Measurements from ENCODE around the gene SLC6A5. TPM values are rescaled to one million over a fixed set of nuclear protein-coding genes. Genes with fewer than 3 reads are reported as not detected.

SLC6A5 gene
- total and polyA plus RNA-seq, 2 experiments from 2014 or later = not detected

- Histone ChIP-seq H3K27ac (no peak overlapping the region), H3K4me3 (no peak overlapping the region), H3K9me3 (ENCODE audit: low read depth) (no peaks in the 10 kb centered on the region), H3K4me1 (ENCODE audit: low read depth) (no peaks in the 10 kb centered on the region), H3K27me3 (peaks cover 75% of the 10 kb centered on the region), H3K36me3 (no peaks in the 10 kb centered on the region)
- TF ChIP-seq CTCF (IDR thresholded peaks at IDR 0.05; ENCODE audit: low read depth, low read length) = no peak
- DNase-seq (ENCODE audit: low read depth in 1 of 2, low spot score in 1 of 2) = no peak
These were observed 62.4 kb downstream of the SLC6A5 start for GRCh38 chr11:20661850-20662249.

GRCh38 chr11:20668131-20668809, 68.9 kb downstream of the SLC6A5 start:
- H3K36me3 ChIP-seq = no peaks in the 10 kb centered on the region
- H3K4me1 ChIP-seq (ENCODE audit: low read depth) = peaks cover 4% of the 10 kb centered on the region
- H3K27ac ChIP-seq = no peak overlapping the region
- H3K9me3 ChIP-seq (ENCODE audit: low read depth) = no peaks in the 10 kb centered on the region
- peaks cover 86% of the 10 kb centered on the region for H3K27me3 ChIP-seq
- H3K4me3 ChIP-seq = no peak overlapping the region
- no peak for DNase-seq (ENCODE audit: low read depth in 1 of 2, low spot score in 1 of 2)
- TF ChIP-seq CTCF (IDR thresholded peaks at IDR 0.05; ENCODE audit: low read depth, low read length) = no peak

- peak; percentile 7 to 59 for DNase-seq (ENCODE audit: low read depth in 1 of 2, low spot score in 1 of 2)
- peaks cover 90% of the 10 kb centered on the region for H3K27me3 ChIP-seq
- H3K9me3 ChIP-seq (ENCODE audit: low read depth) = no peaks in the 10 kb centered on the region
- H3K4me3 ChIP-seq = peak within 1 kb of the TSS; percentile 39
- H3K27ac ChIP-seq = no peak within 1 kb of the TSS
- H3K4me1 ChIP-seq (ENCODE audit: low read depth) = peaks cover 4% of the 10 kb centered on the region
- no peaks in the 10 kb centered on the region for H3K36me3 ChIP-seq
- TF ChIP-seq CTCF (IDR thresholded peaks at IDR 0.05; ENCODE audit: low read depth, low read length) = no peak
These were observed 69.7 kb downstream of the SLC6A5 start, which contains the start of gene NELL1 for GRCh38 chr11:20668844-20669819. TSS of gene NELL1 (plus strand) at chr11:20669586.

- no peaks in the 10 kb centered on the region for H3K36me3 ChIP-seq
- no peak for TF ChIP-seq CTCF (IDR thresholded peaks at IDR 0.05; ENCODE audit: low read depth, low read length)
- H3K4me1 ChIP-seq (ENCODE audit: low read depth) = peaks cover 4% of the 10 kb centered on the region
- no peak overlapping the region for H3K27ac ChIP-seq
- DNase-seq (ENCODE audit: low read depth in 1 of 2, low spot score in 1 of 2) = peak; percentile 1 to 18
- no peaks in the 10 kb centered on the region for H3K9me3 ChIP-seq (ENCODE audit: low read depth)
- H3K4me3 ChIP-seq = peak overlapping the region; percentile 39
- H3K27me3 ChIP-seq = peaks cover 90% of the 10 kb centered on the region
These were observed 70.6 kb downstream of the SLC6A5 start for GRCh38 chr11:20669820-20670684.

- peaks cover 85% of the 10 kb centered on the region for H3K27me3 ChIP-seq
These were observed 71.6 kb downstream of the SLC6A5 start for GRCh38 chr11:20670932-20671403.

More at GRCh38 chr11:20670932-20671403, 71.6 kb downstream of the SLC6A5 start:
- Histone ChIP-seq H3K9me3 (ENCODE audit: low read depth) (no peaks in the 10 kb centered on the region), H3K4me3 (peak overlapping the region; percentile 4), H3K36me3 (no peaks in the 10 kb centered on the region), H3K4me1 (ENCODE audit: low read depth) (peaks cover 4% of the 10 kb centered on the region), H3K27ac (no peak overlapping the region)
- TF ChIP-seq CTCF (IDR thresholded peaks at IDR 0.05; ENCODE audit: low read depth, low read length) = no peak
- no peak for DNase-seq (ENCODE audit: low read depth in 1 of 2, low spot score in 1 of 2)
